ENCODE data around the gene COX14.

GRCh38 chr12:50123203-50123602 is 11.2 kb downstream of the COX14 start:
- TF ChIP-seq CTCF (conservative IDR thresholded peaks at IDR 0.05; ENCODE audit: low read length) (no peak), EZH2phosphoT487 (IDR thresholded peaks at IDR 0.05; ENCODE audit: borderline replicate concordance) (no peak)
